CD4-positive, alpha-beta T cell (primary cell): ENCODE data around the gene GPR149. TPM values are rescaled to one million over a fixed set of nuclear protein-coding genes. Genes with fewer than 3 reads are reported as not detected.
"Not testable (repeated sequence)": the region's sequence is repeated elsewhere in the genome, so short reads cannot be mapped to it uniquely, and the experiment has no call there.

Source experiments
- ATAC-seq: fragments of 200-7000 bp; cut with Tn5 transposase; one replicate; pipeline ENCODE4 v1.10.0; 2022; ENCODE audit warnings: mild to moderate bottlenecking; ENCODE audit not compliant: poor library complexity
- CTCF ChIA-PET: fragments of 350-600 bp; sonication (Branson Sonifier 250); formaldehyde crosslinking; loops from one replicate; lab custom pipeline; 2021; ENCODE audit warnings: antibody characterized with exemption, inconsistent platforms; lab: Charles Lee
- POLR2A ChIA-PET: fragments of 350-600 bp; sonication (Branson Sonifier 250); formaldehyde crosslinking; loops from one replicate; lab custom pipeline; 2021; ENCODE audit warnings: antibody characterized with exemption, inconsistent platforms; lab: Charles Lee
- DNase-seq, 14 experiments: peaks; one replicate each; pipeline ENCODE4 v3.0.0-alpha.2; 2013 to 2020; ENCODE audit warnings: mixed read lengths in 2 of 14
- H3K27ac ChIP-seq, 2 donors: one replicate each; pipeline versions ENCODE4 v1.5.1 to v1.7.0; 2013; ENCODE audit warnings: low read length in 2 of 2, low read depth in 1 of 2, mild to moderate bottlenecking in 1 of 2
- H3K27me3 ChIP-seq, 2 experiments: 1 replicate in 1 of 2; 2 replicates in 1 of 2; pipeline versions ENCODE4 v1.6.1 to v1.7.0; 2013; ENCODE audit warnings: low read length in 2 of 2, control low read depth in 1 of 2, mild to moderate bottlenecking in 1 of 2, moderate library complexity in 1 of 2; ENCODE audit not compliant: insufficient read depth in 2 of 2, control insufficient read depth in 1 of 2
- H3K36me3 ChIP-seq: one replicate; pipeline ENCODE4 v1.6.1; 2013; ENCODE audit warnings: low read length, control low read depth; ENCODE audit not compliant: insufficient read depth
- H3K4me1 ChIP-seq: one replicate; pipeline ENCODE4 v1.6.1; 2013; ENCODE audit warnings: low read length, control low read depth; ENCODE audit not compliant: insufficient read depth
- H3K4me3 ChIP-seq: one replicate; pipeline ENCODE4 v1.5.1; 2013; ENCODE audit warnings: mild to moderate bottlenecking, low read length, moderate library complexity
- H3K9me3 ChIP-seq, 2 experiments: 1 replicate in 1 of 2; 2 replicates in 1 of 2; pipeline versions ENCODE4 v1.6.1 to v1.7.0; 2013; ENCODE audit warnings: low read length in 2 of 2, mild to moderate bottlenecking in 2 of 2, control low read depth in 1 of 2, moderate library complexity in 1 of 2; ENCODE audit not compliant: control insufficient read depth in 1 of 2, insufficient read depth in 1 of 2
- H3K27ac Mint-ChIP-seq: one replicate; pipeline ENCODE4 v1.8.0; 2020; ENCODE audit warnings: mixed read lengths
- H3K27me3 Mint-ChIP-seq: one replicate; pipeline ENCODE4 v1.8.0; 2021; ENCODE audit warnings: mixed read lengths
- H3K36me3 Mint-ChIP-seq: one replicate; pipeline ENCODE4 v1.8.0; 2021; ENCODE audit warnings: low read depth, mixed read lengths
- H3K4me1 Mint-ChIP-seq: one replicate; pipeline ENCODE4 v1.8.0; 2021; ENCODE audit warnings: low read depth, mixed read lengths
- H3K4me3 Mint-ChIP-seq: one replicate; pipeline ENCODE4 v1.8.0; 2020; ENCODE audit warnings: mild to moderate bottlenecking, mixed read lengths
- H3K9me3 Mint-ChIP-seq: one replicate; pipeline ENCODE4 v1.8.0; 2020; ENCODE audit warnings: mixed read lengths
- intact Hi-C, 2 experiments: fragments of 100-400 bp; cut with DNase I in 1 of 2; cut with micrococcal nuclease in 1 of 2; formaldehyde crosslinking; loops; one replicate each; pipeline versions ENCODE4 v1.15.1 to v1.9.0; 2023 to 2025; cut with DNase I, micrococcal nuclease
- total RNA-seq, 174 experiments: library from RNA in 2 of 174; stranded (reverse) in 2 of 174; gene quantifications; one replicate each; pipeline ENCODE4 v1.2.3 and lab custom pipeline; 2021 to 2026
- TF ChIP-seq, protein P1 (sequence below): fragments of 200-600 bp; IDR thresholded peaks from one replicate; pipeline ENCODE4 v1.8.0; 2022; ENCODE audit warnings: antibody characterized with exemption, mild to moderate bottlenecking

GPR149 gene
- total RNA-seq, 2 experiments from 2014 or later, result not detected

DNA sequence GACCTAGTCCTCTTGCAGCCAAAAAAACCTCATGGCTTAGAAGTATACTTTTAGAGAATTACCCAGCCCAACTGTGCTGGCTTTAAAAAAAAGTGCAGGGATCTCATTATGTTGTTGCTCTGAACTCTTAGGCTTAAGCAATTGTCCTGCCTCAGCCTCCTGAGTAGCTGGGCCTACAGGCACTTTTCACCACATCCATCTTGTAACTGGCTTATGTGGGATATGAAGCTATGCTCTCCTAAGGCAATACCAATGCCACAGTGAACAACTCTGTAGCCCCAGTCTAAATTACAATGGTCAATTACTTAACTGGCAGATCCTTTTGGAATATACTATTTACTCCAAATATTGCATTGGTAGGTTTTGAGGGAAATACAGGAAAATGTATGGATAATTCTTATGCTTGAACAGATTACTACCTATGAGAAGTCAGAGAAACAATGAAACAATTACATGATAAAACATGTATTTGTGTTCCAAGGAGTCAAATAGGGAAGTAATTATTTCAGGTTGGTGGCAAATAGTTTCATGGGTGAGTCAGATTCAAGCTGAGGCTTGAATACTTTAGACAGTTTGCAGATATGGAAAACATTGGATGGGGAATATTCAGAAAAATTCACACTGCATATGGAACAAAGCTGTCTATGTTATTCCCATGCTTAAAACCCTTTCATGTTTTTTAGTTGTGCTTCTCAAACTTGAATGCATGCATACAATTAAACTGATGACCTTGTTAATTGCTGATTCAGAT, 34.6 kb upstream of the GPR149 start:
- Mint-ChIP-seq H3K36me3 (no peaks in the 10 kb centered on the region), H3K27me3 (no peaks in the 10 kb centered on the region), H3K9me3 (no peaks in the 10 kb centered on the region), H3K4me1 (no peaks in the 10 kb centered on the region), H3K27ac (no peak overlapping the region), H3K4me3 (no peak overlapping the region)
- Histone ChIP-seq H3K4me3 (no peak overlapping the region), H3K27ac (no peak overlapping the region), H3K9me3 (no peaks in the 10 kb centered on the region), H3K36me3 (no peaks in the 10 kb centered on the region), H3K4me1 (no peaks in the 10 kb centered on the region), H3K27me3 (no peaks in the 10 kb centered on the region)
- no peak for ATAC-seq
- ChIA-PET POLR2A (no interaction called here), CTCF (no interaction called here)
- intact Hi-C loops, result no loop called here
- DNase-seq, result no peak
- TF ChIP-seq, protein P1, sequence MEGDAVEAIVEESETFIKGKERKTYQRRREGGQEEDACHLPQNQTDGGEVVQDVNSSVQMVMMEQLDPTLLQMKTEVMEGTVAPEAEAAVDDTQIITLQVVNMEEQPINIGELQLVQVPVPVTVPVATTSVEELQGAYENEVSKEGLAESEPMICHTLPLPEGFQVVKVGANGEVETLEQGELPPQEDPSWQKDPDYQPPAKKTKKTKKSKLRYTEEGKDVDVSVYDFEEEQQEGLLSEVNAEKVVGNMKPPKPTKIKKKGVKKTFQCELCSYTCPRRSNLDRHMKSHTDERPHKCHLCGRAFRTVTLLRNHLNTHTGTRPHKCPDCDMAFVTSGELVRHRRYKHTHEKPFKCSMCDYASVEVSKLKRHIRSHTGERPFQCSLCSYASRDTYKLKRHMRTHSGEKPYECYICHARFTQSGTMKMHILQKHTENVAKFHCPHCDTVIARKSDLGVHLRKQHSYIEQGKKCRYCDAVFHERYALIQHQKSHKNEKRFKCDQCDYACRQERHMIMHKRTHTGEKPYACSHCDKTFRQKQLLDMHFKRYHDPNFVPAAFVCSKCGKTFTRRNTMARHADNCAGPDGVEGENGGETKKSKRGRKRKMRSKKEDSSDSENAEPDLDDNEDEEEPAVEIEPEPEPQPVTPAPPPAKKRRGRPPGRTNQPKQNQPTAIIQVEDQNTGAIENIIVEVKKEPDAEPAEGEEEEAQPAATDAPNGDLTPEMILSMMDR, result no peak

DNA sequence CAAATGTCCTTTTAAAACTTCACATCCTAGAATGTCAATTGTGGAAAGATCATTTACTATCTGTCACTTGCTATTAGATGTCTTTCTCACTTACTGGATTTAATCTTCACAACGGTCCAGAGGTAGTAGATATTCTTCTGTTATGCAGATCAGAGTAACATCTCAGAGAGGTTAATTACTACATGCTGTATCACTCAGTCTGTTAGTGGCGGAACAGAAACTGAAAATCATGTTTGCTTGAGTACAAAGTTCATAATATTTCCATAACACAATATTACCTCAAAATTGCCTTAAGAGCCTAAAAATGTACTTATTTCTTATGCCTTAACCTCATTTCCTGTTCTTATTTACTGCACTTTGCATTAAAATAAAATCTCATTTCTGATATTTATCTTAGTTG, 28.6 kb upstream of the GPR149 start:
- Histone ChIP-seq H3K4me1 (no peaks in the 10 kb centered on the region), H3K9me3 (no peaks in the 10 kb centered on the region), H3K27ac (no peak overlapping the region), H3K4me3 (no peak overlapping the region), H3K27me3 (no peaks in the 10 kb centered on the region), H3K36me3 (no peaks in the 10 kb centered on the region)
- ATAC-seq (no peak), DNase-seq (no peak)
- H3K27me3 Mint-ChIP-seq, result no peaks in the 10 kb centered on the region
- POLR2A ChIA-PET, result no interaction called here
- CTCF ChIA-PET, result no interaction called here
- intact Hi-C loops, result no loop called here
- no peaks in the 10 kb centered on the region for H3K36me3 Mint-ChIP-seq
- TF ChIP-seq, protein P1, result no peak
- H3K27ac Mint-ChIP-seq, result no peak overlapping the region
- peaks cover 4% of the 10 kb centered on the region for H3K9me3 Mint-ChIP-seq
- H3K4me1 Mint-ChIP-seq, result no peaks in the 10 kb centered on the region
- H3K4me3 Mint-ChIP-seq, result no peak overlapping the region

DNA sequence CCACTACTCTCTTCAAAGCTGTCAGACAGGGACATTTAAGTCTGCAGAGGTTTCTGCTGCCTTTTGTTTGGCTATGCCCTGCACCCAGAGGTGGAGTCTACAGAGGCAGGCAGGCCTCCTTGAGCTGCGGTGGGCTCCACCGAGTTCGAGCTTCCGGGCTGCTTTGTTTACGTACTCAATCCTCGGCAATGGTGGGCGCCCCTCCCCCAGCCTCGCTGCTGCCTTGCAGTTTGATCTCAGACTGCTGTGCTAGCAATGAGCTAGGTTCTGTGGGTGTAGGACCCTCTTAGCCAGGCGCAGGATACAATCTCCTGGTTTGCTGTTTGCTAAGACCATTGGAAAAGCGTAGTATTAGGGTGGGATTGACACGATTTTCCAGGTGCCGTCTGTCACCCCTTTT, 9.1 kb upstream of the GPR149 start:
- intact Hi-C loops, H3K9me3 Mint-ChIP-seq, H3K4me3 ChIP-seq, ATAC-seq, H3K4me3 Mint-ChIP-seq, H3K27ac ChIP-seq, H3K27me3 ChIP-seq, H3K4me1 ChIP-seq, H3K4me1 Mint-ChIP-seq, H3K27ac Mint-ChIP-seq, H3K9me3 ChIP-seq, H3K36me3 Mint-ChIP-seq, DNase-seq, CTCF ChIA-PET, H3K36me3 ChIP-seq, POLR2A ChIA-PET, H3K27me3 Mint-ChIP-seq: not testable (repeated sequence)

DNA sequence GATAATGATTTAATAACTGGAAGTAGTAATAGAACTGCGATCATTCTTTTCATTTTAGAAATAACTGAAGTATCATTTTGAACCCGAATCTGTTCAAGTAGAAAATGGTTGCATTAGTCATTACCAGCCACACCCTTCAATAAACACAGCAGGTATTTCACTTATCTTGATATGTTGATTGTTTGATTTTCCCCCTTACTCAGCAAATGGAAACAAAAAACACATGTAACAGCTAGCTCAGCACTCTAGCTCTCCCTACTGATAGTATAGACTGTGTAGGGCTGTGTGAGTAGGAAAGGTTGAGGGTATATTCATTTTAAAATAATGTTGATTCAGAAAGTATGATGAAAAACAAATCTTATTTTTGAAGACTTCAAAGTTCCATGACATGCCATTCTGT, 1.1 kb upstream of the GPR149 start:
- no peaks in the 10 kb centered on the region for H3K4me1 ChIP-seq
- DNase-seq (no peak), ATAC-seq (no peak)
- no peaks in the 10 kb centered on the region for H3K36me3 Mint-ChIP-seq
- TF ChIP-seq, protein P1, result no peak
- H3K36me3 ChIP-seq, result no peaks in the 10 kb centered on the region
- H3K4me3 Mint-ChIP-seq, result no peak overlapping the region
- H3K27me3 ChIP-seq, result peaks cover 24 to 33% of the 10 kb centered on the region in 2 experiments
- ChIA-PET CTCF (no interaction called here), POLR2A (no interaction called here)
- no peak overlapping the region for H3K4me3 ChIP-seq
- peaks cover 5 to 16% of the 10 kb centered on the region in 2 experiments for H3K9me3 ChIP-seq
- intact Hi-C loops, result no loop called here
- no peaks in the 10 kb centered on the region for H3K4me1 Mint-ChIP-seq
- H3K27ac Mint-ChIP-seq, result no peak overlapping the region
- H3K27ac ChIP-seq, result no peak overlapping the region
- no peaks in the 10 kb centered on the region for H3K9me3 Mint-ChIP-seq
- H3K27me3 Mint-ChIP-seq, result peaks cover 44% of the 10 kb centered on the region
